BLaER1 (cell line): Measurements from ENCODE around the gene ZFP1.

Experiments
- H3K27ac ChIP-seq: shearing (Covaris generic); formaldehyde crosslinking; 2 replicates; pipeline ENCODE4 v1.8.1; 2022
- H3K27me3 ChIP-seq: shearing (Covaris generic); formaldehyde crosslinking; 2 replicates; pipeline ENCODE4 v1.8.1; 2022
- H3K36me3 ChIP-seq: shearing (Covaris generic); formaldehyde crosslinking; 2 replicates; pipeline ENCODE4 v1.8.1; 2022
- H3K4me1 ChIP-seq: shearing (Covaris generic); formaldehyde crosslinking; 2 replicates; pipeline ENCODE4 v1.8.1; 2022
- H3K4me2 ChIP-seq: shearing (Covaris generic); formaldehyde crosslinking; 2 replicates; pipeline ENCODE4 v1.8.1; 2022
- H3K4me3 ChIP-seq: shearing (Covaris generic); formaldehyde crosslinking; 2 replicates; pipeline ENCODE4 v1.8.1; 2022
- H3K9ac ChIP-seq: shearing (Covaris generic); formaldehyde crosslinking; 2 replicates; pipeline ENCODE4 v1.8.1; 2022
- H3K9me3 ChIP-seq: shearing (Covaris generic); formaldehyde crosslinking; 2 replicates; pipeline ENCODE4 v1.8.1; 2022
- H4K20me1 ChIP-seq: shearing (Covaris generic); formaldehyde crosslinking; 2 replicates; pipeline ENCODE4 v1.8.1; 2022
- Cebpa-rat ChIP-seq: shearing (Covaris generic); IDR thresholded peaks from 2 replicates; pipeline ENCODE4 v1.8.1; 2022

Gene ZFP1

DNA sequence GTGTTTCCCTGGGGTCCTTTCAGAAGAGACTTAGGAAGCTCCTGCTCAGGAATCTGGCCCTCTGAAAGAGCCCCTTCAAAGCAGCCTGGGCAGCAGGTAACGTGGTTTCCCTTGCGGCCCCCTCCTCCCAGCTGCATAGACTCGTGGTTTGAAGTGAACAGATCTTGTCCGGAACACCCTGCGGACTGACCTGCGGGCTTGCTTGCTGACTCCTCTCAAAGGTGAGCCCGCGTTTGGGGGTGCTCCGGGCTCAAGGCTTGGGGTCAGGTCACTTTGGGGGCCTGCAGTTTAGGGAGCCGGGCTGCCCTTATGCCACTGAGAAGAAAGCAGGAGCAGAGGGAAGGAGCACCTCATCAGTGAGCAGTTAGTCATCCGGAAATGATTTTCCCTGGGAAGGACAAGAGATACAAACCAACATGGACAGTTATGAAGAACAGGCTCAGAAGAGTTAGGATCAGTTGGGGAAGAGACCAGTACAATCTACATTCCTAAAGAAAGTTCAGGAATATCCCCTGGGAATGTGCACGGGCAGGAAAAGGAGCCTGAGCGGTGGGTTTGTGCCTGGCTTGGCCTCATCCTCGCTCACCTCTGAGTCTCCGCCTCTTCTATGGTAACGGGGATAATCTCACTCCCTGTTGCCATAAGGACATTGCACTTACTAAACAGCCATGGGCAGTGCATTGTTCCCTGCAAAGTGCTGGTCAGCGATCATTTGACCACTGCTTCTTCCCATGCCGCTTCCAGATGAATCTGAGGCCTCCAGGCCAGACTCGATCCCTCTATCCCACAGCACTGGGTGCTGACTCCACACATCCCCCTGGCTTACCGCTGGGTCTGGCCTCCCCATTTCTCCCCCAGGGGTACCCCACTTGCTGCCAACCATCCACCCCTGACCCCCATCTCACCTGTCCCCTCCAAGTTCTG is 41.7 kb upstream of the ZFP1 start:
- Histone ChIP-seq H3K27me3 (no peaks in the 10 kb centered on the region), H3K9ac (peak overlapping the region; percentile 82), H3K27ac (peak overlapping the region; percentile 89), H3K4me3 (peak overlapping the region; percentile 44), H3K4me1 (peaks cover 100% of the 10 kb centered on the region), H3K9me3 (no peaks in the 10 kb centered on the region), H3K4me2 (peak overlapping the region; percentile 90), H4K20me1 (peaks cover 65% of the 10 kb centered on the region), H3K36me3 (peaks cover 32% of the 10 kb centered on the region)
- no peak for TF ChIP-seq Cebpa-rat

- Histone ChIP-seq H4K20me1 (peaks cover 65% of the 10 kb centered on the region), H3K4me1 (peaks cover 100% of the 10 kb centered on the region), H3K9me3 (no peaks in the 10 kb centered on the region), H3K4me2 (peak overlapping the region; percentile 90), H3K9ac (peak overlapping the region; percentile 82), H3K27me3 (no peaks in the 10 kb centered on the region), H3K27ac (peak overlapping the region; percentile 89), H3K36me3 (peaks cover 23% of the 10 kb centered on the region), H3K4me3 (peak overlapping the region; percentile 44)
- TF ChIP-seq Cebpa-rat: no peak
These were observed 40.8 kb upstream of the ZFP1 start for GRCh38 chr16:75107505-75107904.

DNA sequence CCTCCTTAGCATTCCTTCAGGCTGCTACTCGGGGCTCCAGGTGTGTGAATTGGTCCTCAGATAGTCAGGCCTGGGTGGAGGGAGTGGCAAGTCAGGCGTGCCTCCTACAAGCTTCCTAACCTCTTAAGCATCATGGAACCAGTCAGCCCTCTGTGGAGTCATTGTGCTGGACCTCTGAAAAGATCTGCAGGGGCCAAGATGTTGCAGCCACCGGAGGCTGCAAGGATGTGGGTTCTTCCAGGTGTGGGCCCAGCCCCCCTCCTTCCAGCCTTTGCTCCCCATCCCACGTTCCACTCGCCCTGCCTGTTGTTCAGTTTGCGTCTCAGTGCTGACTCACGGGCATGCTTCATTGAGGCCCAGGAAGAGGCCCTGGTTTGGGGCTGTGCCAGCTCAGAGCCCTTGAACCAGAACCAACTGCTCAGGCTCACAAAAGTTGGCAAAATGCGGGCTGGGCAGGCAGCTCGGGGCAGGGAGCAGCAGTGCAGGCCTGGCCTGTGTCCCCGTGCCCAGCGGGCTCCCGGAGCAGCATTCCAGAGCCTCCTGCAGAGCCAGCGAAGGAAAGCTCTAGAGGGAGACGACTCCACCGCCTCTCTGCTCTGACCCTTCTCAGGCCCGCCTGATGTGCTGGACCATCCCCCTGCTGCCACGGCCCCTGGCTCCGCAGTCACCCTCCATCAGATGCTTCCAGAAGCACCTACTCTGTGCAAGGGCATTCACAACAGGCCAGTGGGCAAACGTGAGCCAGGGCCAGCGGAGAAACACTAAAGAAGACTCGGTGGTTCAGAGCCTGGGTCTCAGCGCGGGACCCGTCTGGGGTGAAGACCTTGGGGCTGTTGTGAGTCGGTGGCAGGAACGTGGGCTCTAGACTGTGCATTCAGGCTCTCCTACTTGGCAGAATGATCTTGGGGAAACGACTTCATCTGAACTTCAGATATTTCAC is 39.3 kb upstream of the ZFP1 start:
- peaks cover 21% of the 10 kb centered on the region for H3K36me3 ChIP-seq
- H3K4me3 ChIP-seq: peak overlapping the region; percentile 54
- H3K27me3 ChIP-seq: no peaks in the 10 kb centered on the region
- peak overlapping the region; percentile 89 for H3K27ac ChIP-seq
- peaks cover 60% of the 10 kb centered on the region for H4K20me1 ChIP-seq
- TF ChIP-seq Cebpa-rat: no peak
- H3K4me2 ChIP-seq: peak overlapping the region; percentile 90
- no peaks in the 10 kb centered on the region for H3K9me3 ChIP-seq
- H3K9ac ChIP-seq: peak overlapping the region; percentile 82
- H3K4me1 ChIP-seq: peaks cover 96% of the 10 kb centered on the region

DNA sequence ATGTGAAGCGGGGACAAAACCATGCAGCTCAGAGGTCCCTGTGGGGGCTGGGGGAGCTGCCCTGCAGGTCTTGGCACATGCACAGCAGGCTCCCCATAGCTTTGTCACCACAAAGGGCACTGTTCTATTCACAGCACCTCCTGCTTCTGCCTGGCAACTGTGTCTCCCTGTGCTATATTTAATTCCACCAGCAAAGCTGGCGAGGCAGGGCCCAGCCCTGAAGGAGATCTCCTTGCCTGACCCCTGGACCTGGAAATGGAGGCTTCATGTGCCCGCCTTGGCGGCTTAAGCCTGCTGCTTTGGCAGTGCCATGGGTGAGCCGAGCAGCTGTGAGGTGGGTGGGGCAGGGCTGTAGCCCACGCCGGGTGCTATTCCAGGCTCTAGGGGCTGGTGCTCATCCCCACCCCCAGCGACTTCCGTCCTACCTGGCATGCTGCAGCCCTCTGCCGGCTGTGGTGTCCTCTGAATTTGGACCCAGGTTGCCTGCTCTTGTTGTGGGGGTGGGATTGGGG is 38.5 kb upstream of the ZFP1 start:
- Histone ChIP-seq H3K9me3 (no peaks in the 10 kb centered on the region), H3K27me3 (no peaks in the 10 kb centered on the region), H3K4me3 (peak overlapping the region; percentile 54), H3K4me1 (peaks cover 89% of the 10 kb centered on the region), H3K4me2 (peak overlapping the region; percentile 90), H3K36me3 (peaks cover 17% of the 10 kb centered on the region), H3K9ac (peak overlapping the region; percentile 82), H3K27ac (peak overlapping the region; percentile 89), H4K20me1 (peaks cover 52% of the 10 kb centered on the region)
- TF ChIP-seq Cebpa-rat: no peak

DNA sequence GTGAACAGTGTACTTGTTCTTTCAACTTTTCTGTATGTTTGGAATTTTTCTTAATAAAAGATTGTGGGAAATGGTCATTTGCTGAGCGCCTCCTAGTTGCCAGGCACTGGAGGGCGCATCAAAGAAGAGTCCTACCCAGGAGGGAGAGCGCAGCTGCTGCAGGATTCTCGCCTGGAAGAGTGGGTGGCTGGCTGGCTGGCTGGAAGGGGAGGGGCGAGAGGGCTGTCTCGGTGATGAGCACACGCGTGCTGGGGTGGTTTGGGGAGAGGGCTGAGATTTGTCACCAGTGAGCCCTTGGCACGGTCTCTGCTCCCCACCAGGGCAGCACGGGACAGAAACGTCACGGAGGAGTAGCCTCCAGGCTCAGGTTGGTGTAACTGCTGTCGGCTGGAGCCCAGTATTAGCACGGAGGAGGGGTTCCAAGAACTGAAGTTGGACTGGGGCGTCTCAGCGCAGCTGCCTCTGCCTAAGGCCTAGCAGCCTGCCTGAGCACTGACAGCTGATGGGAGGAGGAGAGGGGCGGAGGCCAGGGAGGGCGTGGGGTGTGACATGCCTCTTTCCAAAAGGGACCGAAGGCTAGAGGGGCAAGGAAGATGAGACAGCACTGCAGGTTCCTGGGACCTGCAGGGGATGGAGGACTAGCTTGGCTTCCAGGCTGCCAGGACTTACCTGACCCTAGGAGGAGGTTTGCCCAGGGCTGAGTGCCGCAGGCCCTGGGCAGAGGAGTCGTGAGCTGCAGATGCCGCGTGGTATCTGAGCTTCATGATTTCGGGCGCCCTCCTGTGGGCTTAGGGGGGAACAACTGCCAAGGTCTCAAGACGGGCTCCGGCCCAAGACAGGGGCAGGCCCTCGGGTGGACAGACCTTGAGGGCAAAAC is 37.4 kb upstream of the ZFP1 start:
- H3K4me1 ChIP-seq: peaks cover 83% of the 10 kb centered on the region
- H3K4me2 ChIP-seq: peak overlapping the region; percentile 90
- H3K27ac ChIP-seq: peak overlapping the region; percentile 89
- peak overlapping the region; percentile 82 for H3K9ac ChIP-seq
- no peaks in the 10 kb centered on the region for H3K27me3 ChIP-seq
- peaks cover 43% of the 10 kb centered on the region for H4K20me1 ChIP-seq
- no peaks in the 10 kb centered on the region; the same call in 1 of the 2 replicates for H3K9me3 ChIP-seq
- TF ChIP-seq Cebpa-rat: no peak
- peaks cover 14% of the 10 kb centered on the region for H3K36me3 ChIP-seq
- peak overlapping the region; percentile 54 for H3K4me3 ChIP-seq

DNA sequence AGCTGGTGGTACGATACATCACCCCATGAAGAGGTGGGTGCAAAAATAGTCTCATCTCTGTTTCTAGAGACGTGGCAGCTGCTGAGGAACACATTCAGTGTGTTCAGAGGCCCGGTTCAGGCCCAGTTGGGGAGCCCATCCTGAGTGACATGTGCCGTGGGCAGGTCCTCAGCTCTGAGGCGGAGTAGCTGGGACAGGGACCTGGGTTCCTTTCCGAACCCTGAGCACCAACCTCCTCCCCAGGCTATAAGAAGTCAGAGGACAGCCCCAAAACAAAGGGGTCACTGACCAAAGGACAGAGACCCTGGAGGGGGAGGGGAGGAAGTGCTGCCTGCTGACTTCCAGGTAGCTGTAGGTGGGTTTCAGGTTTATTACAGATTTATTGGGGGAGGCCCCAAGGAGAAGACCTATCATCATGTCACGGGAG is 36.8 kb upstream of the ZFP1 start:
- no peak for TF ChIP-seq Cebpa-rat
- no peaks in the 10 kb centered on the region; the same call in 1 of the 2 replicates for H3K9me3 ChIP-seq
- H3K4me3 ChIP-seq: peak overlapping the region; percentile 35; the same call in 1 of the 2 replicates
- H3K27ac ChIP-seq: peak overlapping the region; percentile 89
- H3K4me1 ChIP-seq: peaks cover 76% of the 10 kb centered on the region
- peak overlapping the region; percentile 90 for H3K4me2 ChIP-seq
- H3K27me3 ChIP-seq: no peaks in the 10 kb centered on the region
- H3K9ac ChIP-seq: peak overlapping the region; percentile 82
- H3K36me3 ChIP-seq: peaks cover 9% of the 10 kb centered on the region
- peaks cover 36% of the 10 kb centered on the region for H4K20me1 ChIP-seq

DNA sequence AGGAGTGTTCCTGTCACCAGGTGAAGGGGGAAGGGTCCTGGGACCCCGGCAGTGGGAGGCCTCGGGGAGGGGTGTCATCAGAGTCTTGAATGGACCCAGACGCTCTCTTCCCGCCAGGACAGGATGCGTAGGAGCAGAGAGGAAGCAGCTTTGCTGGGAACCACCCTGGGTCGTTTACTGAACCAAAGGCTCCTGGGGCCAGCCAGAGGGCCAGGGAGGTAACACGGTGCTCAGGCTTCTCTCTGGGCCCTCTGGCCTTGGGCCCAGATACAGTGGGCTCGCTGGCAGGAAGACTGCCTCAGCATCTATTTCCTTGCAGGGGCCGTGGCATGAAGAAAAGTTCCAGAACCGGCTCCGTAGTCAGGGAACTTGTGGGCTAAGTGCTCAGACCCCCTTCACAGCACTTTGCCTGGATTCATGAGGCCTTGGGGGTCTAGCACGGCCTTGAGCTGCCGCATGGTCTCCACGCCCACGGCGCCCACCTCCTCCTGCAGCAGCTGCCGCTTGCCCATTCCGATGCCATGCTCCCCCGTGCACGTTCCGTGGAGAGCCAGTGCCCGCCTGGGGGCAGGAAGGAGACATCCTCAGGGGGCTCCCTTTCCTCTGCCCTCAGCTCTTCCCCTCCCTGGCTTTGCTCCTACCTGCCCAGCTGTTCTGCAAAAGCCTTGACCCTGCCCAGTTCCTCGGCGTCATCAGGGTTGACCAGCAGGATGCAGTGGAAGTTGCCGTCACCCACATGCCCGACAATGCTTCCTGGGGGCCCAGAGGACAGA is 36.2 kb upstream of the ZFP1 start:
- H3K9ac ChIP-seq: peak overlapping the region; percentile 82
- H3K4me1 ChIP-seq: peaks cover 70% of the 10 kb centered on the region
- H3K27me3 ChIP-seq: no peaks in the 10 kb centered on the region
- H3K9me3 ChIP-seq: no peaks in the 10 kb centered on the region; the same call in 1 of the 2 replicates
- peak overlapping the region; percentile 90 for H3K4me2 ChIP-seq
- peak overlapping the region; percentile 89 for H3K27ac ChIP-seq
- H3K4me3 ChIP-seq: peak overlapping the region; percentile 35
- TF ChIP-seq Cebpa-rat: no peak
- H4K20me1 ChIP-seq: peaks cover 31% of the 10 kb centered on the region
- H3K36me3 ChIP-seq: 0 out of 2 replicates have a peak, but pooled peaks cover 4% of the 10 kb centered on the region
